A673 (cell line): ENCODE measurements around the gene NTN3. TPM values are rescaled to one million over a fixed set of nuclear protein-coding genes. Genes with fewer than 3 reads are reported as not detected.

Experiments
- BruUV-seq: library from RNA; stranded (reverse); fragments of 400-500 nt; replicated peaks from 2 replicates; lab custom pipeline; 2021; lab: Mats Ljungman, UMichigan
- CTCF ChIA-PET: fragments of 300-600 bp; sonication (Branson Sonifier 250); formaldehyde crosslinking; loops from one replicate; lab custom pipeline; 2022; ENCODE audit warnings: antibody characterized with exemption; lab: Charles Lee
- POLR2A ChIA-PET: fragments of 300-600 bp; sonication (Branson Sonifier 250); formaldehyde crosslinking; loops from one replicate; lab custom pipeline; 2022; ENCODE audit warnings: antibody characterized with exemption; ENCODE audit not compliant: low non-redundant PET; lab: Charles Lee
- DNase-seq: peaks from one replicate; pipeline ENCODE4 v3.0.0-alpha.2; 2015; ENCODE audit warnings: low spot score
- H3K27ac ChIP-seq: fragments of 200-600 bp; sonication (generic); 2 replicates; pipeline ENCODE4 v1.5.1; 2016; ENCODE audit warnings: mixed run types, low read depth, mild to moderate bottlenecking, mixed read lengths, antibody characterized with exemption, low read length; ENCODE audit not compliant: poor library complexity, severe bottlenecking
- H3K27me3 ChIP-seq: fragments of 200-600 bp; sonication (generic); replicated peaks from 2 replicates; pipeline ENCODE4 v1.6.1; 2017; ENCODE audit warnings: mixed run types, low read depth, mild to moderate bottlenecking, mixed read lengths, antibody characterized with exemption, low read length; ENCODE audit not compliant: insufficient read depth, poor library complexity
- H3K36me3 ChIP-seq: fragments of 200-600 bp; sonication (generic); 2 replicates; pipeline ENCODE4 v1.6.1; 2016; ENCODE audit warnings: mixed run types, mild to moderate bottlenecking, mixed read lengths, antibody characterized with exemption, low read length; ENCODE audit not compliant: insufficient read depth, poor library complexity, severe bottlenecking
- H3K4me1 ChIP-seq: fragments of 200-600 bp; sonication (generic); 2 replicates; pipeline ENCODE4 v1.6.1; 2017; ENCODE audit warnings: mixed run types, mild to moderate bottlenecking, mixed read lengths, antibody characterized with exemption, low read length; ENCODE audit not compliant: insufficient read depth, poor library complexity, severe bottlenecking
- H3K4me3 ChIP-seq: fragments of 200-600 bp; sonication (generic); 2 replicates; pipeline ENCODE4 v1.5.1; 2016; ENCODE audit warnings: low read depth, mixed run types, mild to moderate bottlenecking, mixed read lengths, low read length; ENCODE audit not compliant: poor library complexity, severe bottlenecking
- H3K9me3 ChIP-seq: fragments of 200-600 bp; sonication (generic); 2 replicates; pipeline ENCODE4 v1.6.1; 2016; ENCODE audit warnings: mixed run types, low read depth, mild to moderate bottlenecking, mixed read lengths, antibody characterized with exemption, low read length; ENCODE audit not compliant: poor library complexity, severe bottlenecking
- CTCF ChIP-seq: fragments of 300-800, 200-600 bp; sonication (generic); conservative IDR thresholded peaks from 2 replicates; pipeline ENCODE4 v1.5.1; 2017; ENCODE audit warnings: low read depth, mild to moderate bottlenecking, antibody characterized with exemption, low read length, moderate library complexity, mixed read lengths
- EZH2 ChIP-seq: fragments of 200-600 bp; sonication (generic); IDR thresholded peaks from 2 replicates; pipeline ENCODE4 v1.6.1; 2017; ENCODE audit warnings: borderline replicate concordance, low read depth, mild to moderate bottlenecking, mixed read lengths, antibody characterized with exemption, low read length; ENCODE audit not compliant: poor library complexity, severe bottlenecking
- intact Hi-C: fragments of 100-400 bp; cut with micrococcal nuclease; formaldehyde crosslinking; loops from one replicate; pipeline ENCODE4 v1.10.0; 2022; ENCODE audit not compliant: unreplicated experiment
- total RNA-seq: library from RNA; stranded (reverse); gene quantifications from 2 replicates; pipeline ENCODE4 v1.2.3, GENCODE V29; 2021

NTN3 gene
- total RNA-seq, 1 experiment from 2014 or later = 1.6 TPM

- POLR2A ChIA-PET = interaction anchor here (0.5 to 0.6 kb wide), 3 partner anchors 67 to 495 kb away, joined by 3 to 17 read pairs (median 4); partner anchors contain the start of genes MLST8 and RPS2
- TF ChIP-seq CTCF (no peak), EZH2 (no peak)
- peak; percentile 99 for DNase-seq
- peak within 1 kb of the TSS; percentile 71 for H3K4me3 ChIP-seq
- no TSS peak for BruUV-seq
- peaks cover 48% of the 10 kb centered on the region for H3K36me3 ChIP-seq
- peak within 1 kb of the TSS; percentile 81 for H3K27ac ChIP-seq
- intact Hi-C loops = no loop called here
- CTCF ChIA-PET = interaction anchor here (1.1 kb wide), 1 partner anchor 42 kb away, joined by 11 read pairs; no protein-coding TSS in a partner anchor
- no peaks in the 10 kb centered on the region for H3K27me3 ChIP-seq
- peaks cover 14% of the 10 kb centered on the region for H3K4me1 ChIP-seq
- no peaks in the 10 kb centered on the region for H3K9me3 ChIP-seq
These were observed 11.3 kb upstream of the NTN3 start, which contains the start of gene TEDC2 for GRCh38 chr16:2459647-2460390. Gene TEDC2 (plus strand): TSS chr16:2460109. CDS start chr16:2460145, 36 bp downstream.

- ChIA-PET CTCF (interaction anchor here (1.1 kb wide), 1 partner anchor 41 kb away, joined by 11 read pairs; no protein-coding TSS in a partner anchor), POLR2A (interaction anchor here (0.6 kb wide), 1 partner anchor 67 kb away, joined by 4 read pairs; no protein-coding TSS in a partner anchor)
- peaks cover 44% of the 10 kb centered on the region for H3K36me3 ChIP-seq
- H3K4me1 ChIP-seq = peaks cover 14% of the 10 kb centered on the region
- H3K27me3 ChIP-seq = no peaks in the 10 kb centered on the region
- peak overlapping the region; percentile 81 for H3K27ac ChIP-seq
- no peak for DNase-seq
- intact Hi-C loops = no loop called here
- H3K4me3 ChIP-seq = peak overlapping the region; percentile 71
- H3K9me3 ChIP-seq = no peaks in the 10 kb centered on the region
- BruUV-seq = no TSS peak
- no peak for TF ChIP-seq CTCF
These were observed 10.7 kb upstream of the NTN3 start for GRCh38 chr16:2460391-2460713.

GRCh38 chr16:2460916-2461315, 10.2 kb upstream of the NTN3 start:
- Histone ChIP-seq H3K27ac (peak overlapping the region; percentile 81), H3K9me3 (no peaks in the 10 kb centered on the region), H3K4me3 (peak overlapping the region; percentile 71), H3K36me3 (peaks cover 38% of the 10 kb centered on the region), H3K27me3 (no peaks in the 10 kb centered on the region), H3K4me1 (peaks cover 14% of the 10 kb centered on the region)
- no TSS peak for BruUV-seq
- TF ChIP-seq CTCF (no peak), EZH2 (no peak)
- CTCF ChIA-PET = no interaction called here
- POLR2A ChIA-PET = no interaction called here
- intact Hi-C loops = no loop called here
- no peak for DNase-seq
